Measurements from ENCODE around the gene SLC39A11.

Gene SLC39A11

GRCh38 chr17:72862276-72862999 is 230.1 kb downstream of the SLC39A11 start:
- TF ChIP-seq GLIS3 (CRISPR knock-in tag; IDR thresholded peaks at IDR 0.05) (no peak), PPARA (CRISPR knock-in tag; IDR thresholded peaks at IDR 0.05; ENCODE audit: borderline replicate concordance) (no peak), ZNF565 (CRISPR knock-in tag; conservative IDR thresholded peaks at IDR 0.05; ENCODE audit: low read depth) (no peak), ZNF8 (CRISPR knock-in tag; IDR thresholded peaks at IDR 0.05) (no peak), SNAI2 (CRISPR knock-in tag; IDR thresholded peaks at IDR 0.05) (no peak), PATZ1 (CRISPR knock-in tag; IDR thresholded peaks at IDR 0.05; ENCODE audit: borderline replicate concordance) (no peak), ZC3H10 (CRISPR knock-in tag; IDR thresholded peaks at IDR 0.05) (no peak), ESRRG (CRISPR knock-in tag; IDR thresholded peaks at IDR 0.05) (no peak), TOX (CRISPR knock-in tag; IDR thresholded peaks at IDR 0.05; ENCODE audit: borderline replicate concordance) (no peak), ZFP30 (CRISPR knock-in tag; IDR thresholded peaks at IDR 0.05) (no peak), ARNTL (CRISPR knock-in tag; IDR thresholded peaks at IDR 0.05; ENCODE audit: borderline replicate concordance, low read depth) (no peak), OSR1 (CRISPR knock-in tag; IDR thresholded peaks at IDR 0.05) (no peak), ISL1 (CRISPR knock-in tag; IDR thresholded peaks at IDR 0.05) (no peak), BACH2 (CRISPR knock-in tag; IDR thresholded peaks at IDR 0.05; ENCODE audit: borderline replicate concordance) (no peak)
- TF ChIP-seq, protein P1, sequence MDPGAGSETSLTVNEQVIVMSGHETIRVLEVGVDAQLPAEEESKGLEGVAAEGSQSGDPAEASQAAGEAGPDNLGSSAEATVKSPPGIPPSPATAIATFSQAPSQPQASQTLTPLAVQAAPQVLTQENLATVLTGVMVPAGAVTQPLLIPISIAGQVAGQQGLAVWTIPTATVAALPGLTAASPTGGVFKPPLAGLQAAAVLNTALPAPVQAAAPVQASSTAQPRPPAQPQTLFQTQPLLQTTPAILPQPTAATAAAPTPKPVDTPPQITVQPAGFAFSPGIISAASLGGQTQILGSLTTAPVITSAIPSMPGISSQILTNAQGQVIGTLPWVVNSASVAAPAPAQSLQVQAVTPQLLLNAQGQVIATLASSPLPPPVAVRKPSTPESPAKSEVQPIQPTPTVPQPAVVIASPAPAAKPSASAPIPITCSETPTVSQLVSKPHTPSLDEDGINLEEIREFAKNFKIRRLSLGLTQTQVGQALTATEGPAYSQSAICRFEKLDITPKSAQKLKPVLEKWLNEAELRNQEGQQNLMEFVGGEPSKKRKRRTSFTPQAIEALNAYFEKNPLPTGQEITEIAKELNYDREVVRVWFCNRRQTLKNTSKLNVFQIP (CRISPR knock-in tag; IDR thresholded peaks at IDR 0.05; ENCODE audit: borderline replicate concordance, low read depth), result no peak
- TF ChIP-seq, protein P2, sequence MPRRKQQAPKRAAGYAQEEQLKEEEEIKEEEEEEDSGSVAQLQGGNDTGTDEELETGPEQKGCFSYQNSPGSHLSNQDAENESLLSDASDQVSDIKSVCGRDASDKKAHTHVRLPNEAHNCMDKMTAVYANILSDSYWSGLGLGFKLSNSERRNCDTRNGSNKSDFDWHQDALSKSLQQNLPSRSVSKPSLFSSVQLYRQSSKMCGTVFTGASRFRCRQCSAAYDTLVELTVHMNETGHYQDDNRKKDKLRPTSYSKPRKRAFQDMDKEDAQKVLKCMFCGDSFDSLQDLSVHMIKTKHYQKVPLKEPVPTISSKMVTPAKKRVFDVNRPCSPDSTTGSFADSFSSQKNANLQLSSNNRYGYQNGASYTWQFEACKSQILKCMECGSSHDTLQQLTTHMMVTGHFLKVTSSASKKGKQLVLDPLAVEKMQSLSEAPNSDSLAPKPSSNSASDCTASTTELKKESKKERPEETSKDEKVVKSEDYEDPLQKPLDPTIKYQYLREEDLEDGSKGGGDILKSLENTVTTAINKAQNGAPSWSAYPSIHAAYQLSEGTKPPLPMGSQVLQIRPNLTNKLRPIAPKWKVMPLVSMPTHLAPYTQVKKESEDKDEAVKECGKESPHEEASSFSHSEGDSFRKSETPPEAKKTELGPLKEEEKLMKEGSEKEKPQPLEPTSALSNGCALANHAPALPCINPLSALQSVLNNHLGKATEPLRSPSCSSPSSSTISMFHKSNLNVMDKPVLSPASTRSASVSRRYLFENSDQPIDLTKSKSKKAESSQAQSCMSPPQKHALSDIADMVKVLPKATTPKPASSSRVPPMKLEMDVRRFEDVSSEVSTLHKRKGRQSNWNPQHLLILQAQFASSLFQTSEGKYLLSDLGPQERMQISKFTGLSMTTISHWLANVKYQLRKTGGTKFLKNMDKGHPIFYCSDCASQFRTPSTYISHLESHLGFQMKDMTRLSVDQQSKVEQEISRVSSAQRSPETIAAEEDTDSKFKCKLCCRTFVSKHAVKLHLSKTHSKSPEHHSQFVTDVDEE (CRISPR knock-in tag; IDR thresholded peaks at IDR 0.05), result no peak
- TF ChIP-seq, protein P3, sequence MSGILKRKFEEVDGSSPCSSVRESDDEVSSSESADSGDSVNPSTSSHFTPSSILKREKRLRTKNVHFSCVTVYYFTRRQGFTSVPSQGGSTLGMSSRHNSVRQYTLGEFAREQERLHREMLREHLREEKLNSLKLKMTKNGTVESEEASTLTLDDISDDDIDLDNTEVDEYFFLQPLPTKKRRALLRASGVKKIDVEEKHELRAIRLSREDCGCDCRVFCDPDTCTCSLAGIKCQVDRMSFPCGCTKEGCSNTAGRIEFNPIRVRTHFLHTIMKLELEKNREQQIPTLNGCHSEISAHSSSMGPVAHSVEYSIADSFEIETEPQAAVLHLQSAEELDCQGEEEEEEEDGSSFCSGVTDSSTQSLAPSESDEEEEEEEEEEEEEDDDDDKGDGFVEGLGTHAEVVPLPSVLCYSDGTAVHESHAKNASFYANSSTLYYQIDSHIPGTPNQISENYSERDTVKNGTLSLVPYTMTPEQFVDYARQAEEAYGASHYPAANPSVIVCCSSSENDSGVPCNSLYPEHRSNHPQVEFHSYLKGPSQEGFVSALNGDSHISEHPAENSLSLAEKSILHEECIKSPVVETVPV (CRISPR knock-in tag; IDR thresholded peaks at IDR 0.05), result no peak
- no peak for ATAC-seq

DNA sequence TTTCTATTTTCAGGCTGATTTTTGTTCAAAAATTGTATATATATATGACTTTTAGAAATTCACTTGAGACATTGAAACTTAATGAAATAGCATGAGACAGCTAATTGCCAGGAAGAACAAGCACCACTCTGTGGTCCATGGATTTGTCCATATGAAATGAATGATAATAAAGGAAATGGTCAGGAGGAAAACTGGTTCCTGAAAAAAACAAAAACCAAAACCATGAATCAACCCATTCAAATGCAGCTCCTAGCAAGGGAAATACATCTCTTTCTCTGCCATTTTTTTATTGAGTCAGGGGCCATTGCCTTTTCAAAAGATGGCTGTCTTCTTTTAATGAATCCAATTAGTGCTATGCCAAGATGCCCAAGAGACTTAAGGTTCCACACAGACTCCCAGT is 230.7 kb downstream of the SLC39A11 start:
- ATAC-seq, result no peak
- no peak for TF ChIP-seq SNAI2 (CRISPR knock-in tag; IDR thresholded peaks at IDR 0.05)
- no peak for TF ChIP-seq CSDC2 (CRISPR knock-in tag; IDR thresholded peaks at IDR 0.05)
- no peak for TF ChIP-seq PATZ1 (CRISPR knock-in tag; IDR thresholded peaks at IDR 0.05; ENCODE audit: borderline replicate concordance)
- no peak for TF ChIP-seq BACH2 (CRISPR knock-in tag; IDR thresholded peaks at IDR 0.05; ENCODE audit: borderline replicate concordance)
- TF ChIP-seq OSR1 (CRISPR knock-in tag; IDR thresholded peaks at IDR 0.05), result no peak
- no peak for TF ChIP-seq ARNTL (CRISPR knock-in tag; IDR thresholded peaks at IDR 0.05; ENCODE audit: borderline replicate concordance, low read depth)
- no peak for TF ChIP-seq ZNF565 (CRISPR knock-in tag; conservative IDR thresholded peaks at IDR 0.05; ENCODE audit: low read depth)
- no peak for TF ChIP-seq ZNF70 (CRISPR knock-in tag; IDR thresholded peaks at IDR 0.05)
- TF ChIP-seq ZFP30 (CRISPR knock-in tag; IDR thresholded peaks at IDR 0.05), result no peak
- TF ChIP-seq GLIS3 (CRISPR knock-in tag; IDR thresholded peaks at IDR 0.05), result no peak
- TF ChIP-seq ZNF8 (CRISPR knock-in tag; IDR thresholded peaks at IDR 0.05), result no peak
- no peak for TF ChIP-seq TCF4 (CRISPR knock-in tag; IDR thresholded peaks at IDR 0.05; ENCODE audit: borderline replicate concordance)
- TF ChIP-seq ZFP3 (CRISPR knock-in tag; IDR thresholded peaks at IDR 0.05), result no peak
- TF ChIP-seq, protein P3 (CRISPR knock-in tag; IDR thresholded peaks at IDR 0.05), result no peak
- TF ChIP-seq ISL1 (CRISPR knock-in tag; IDR thresholded peaks at IDR 0.05), result no peak
- TF ChIP-seq, protein P4, sequence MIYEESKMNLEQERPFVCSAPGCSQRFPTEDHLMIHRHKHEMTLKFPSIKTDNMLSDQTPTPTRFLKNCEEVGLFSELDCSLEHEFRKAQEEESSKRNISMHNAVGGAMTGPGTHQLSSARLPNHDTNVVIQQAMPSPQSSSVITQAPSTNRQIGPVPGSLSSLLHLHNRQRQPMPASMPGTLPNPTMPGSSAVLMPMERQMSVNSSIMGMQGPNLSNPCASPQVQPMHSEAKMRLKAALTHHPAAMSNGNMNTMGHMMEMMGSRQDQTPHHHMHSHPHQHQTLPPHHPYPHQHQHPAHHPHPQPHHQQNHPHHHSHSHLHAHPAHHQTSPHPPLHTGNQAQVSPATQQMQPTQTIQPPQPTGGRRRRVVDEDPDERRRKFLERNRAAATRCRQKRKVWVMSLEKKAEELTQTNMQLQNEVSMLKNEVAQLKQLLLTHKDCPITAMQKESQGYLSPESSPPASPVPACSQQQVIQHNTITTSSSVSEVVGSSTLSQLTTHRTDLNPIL (CRISPR knock-in tag; IDR thresholded peaks at IDR 0.05; ENCODE audit: low read depth), result no peak

All from SK-N-SH treated with all-trans-retinoic acid at 6 μM for 48 hours (cell line).